ENCODE data around the gene DVL2.
A peak's percentile ranks its signal among the peaks of the same experiment; 100 is the strongest.
"Not testable (repeated sequence)": the region's sequence is repeated elsewhere in the genome, so short reads cannot be mapped to it uniquely, and the experiment has no call there.

Gene DVL2

DNA sequence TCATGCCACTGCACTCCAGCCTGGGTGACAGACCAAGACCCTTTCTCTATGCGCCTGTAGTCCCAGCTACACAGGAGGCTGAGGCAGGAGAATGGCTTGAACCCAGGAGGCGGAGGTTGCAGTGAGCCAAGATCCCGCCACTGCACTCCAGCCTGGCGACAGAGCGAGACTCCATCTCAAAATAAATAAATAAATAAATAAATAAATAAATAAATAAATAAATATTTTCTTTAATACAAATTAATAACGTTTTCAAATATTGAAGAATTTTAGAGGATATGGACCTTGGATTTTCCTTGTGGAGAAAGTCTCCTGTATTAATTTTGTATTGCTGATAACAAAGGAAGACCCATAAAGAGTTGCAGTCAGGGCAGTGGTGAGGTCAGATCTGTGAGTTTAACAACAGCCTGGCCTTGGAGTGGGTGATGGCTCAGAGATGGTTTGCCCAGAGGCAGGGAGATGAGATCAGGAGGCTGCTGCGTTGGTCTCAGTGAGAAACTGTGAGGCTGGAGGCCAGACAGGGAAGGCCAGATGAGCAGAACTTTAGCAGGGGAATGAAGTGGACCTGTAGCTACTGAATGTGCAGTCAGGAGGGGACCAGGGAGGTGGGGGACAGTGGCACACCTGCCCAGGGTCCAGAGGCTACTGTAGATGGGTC is 50.8 kb downstream of the DVL2 start:
- TF ChIP-seq, protein P1, sequence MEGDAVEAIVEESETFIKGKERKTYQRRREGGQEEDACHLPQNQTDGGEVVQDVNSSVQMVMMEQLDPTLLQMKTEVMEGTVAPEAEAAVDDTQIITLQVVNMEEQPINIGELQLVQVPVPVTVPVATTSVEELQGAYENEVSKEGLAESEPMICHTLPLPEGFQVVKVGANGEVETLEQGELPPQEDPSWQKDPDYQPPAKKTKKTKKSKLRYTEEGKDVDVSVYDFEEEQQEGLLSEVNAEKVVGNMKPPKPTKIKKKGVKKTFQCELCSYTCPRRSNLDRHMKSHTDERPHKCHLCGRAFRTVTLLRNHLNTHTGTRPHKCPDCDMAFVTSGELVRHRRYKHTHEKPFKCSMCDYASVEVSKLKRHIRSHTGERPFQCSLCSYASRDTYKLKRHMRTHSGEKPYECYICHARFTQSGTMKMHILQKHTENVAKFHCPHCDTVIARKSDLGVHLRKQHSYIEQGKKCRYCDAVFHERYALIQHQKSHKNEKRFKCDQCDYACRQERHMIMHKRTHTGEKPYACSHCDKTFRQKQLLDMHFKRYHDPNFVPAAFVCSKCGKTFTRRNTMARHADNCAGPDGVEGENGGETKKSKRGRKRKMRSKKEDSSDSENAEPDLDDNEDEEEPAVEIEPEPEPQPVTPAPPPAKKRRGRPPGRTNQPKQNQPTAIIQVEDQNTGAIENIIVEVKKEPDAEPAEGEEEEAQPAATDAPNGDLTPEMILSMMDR (IDR thresholded peaks at IDR 0.05), result no peak
- no peak for DNase-seq (ENCODE audit: low spot score)
- Histone ChIP-seq H3K4me3 (no peak overlapping the region), H3K27ac (no peak overlapping the region)

DNA sequence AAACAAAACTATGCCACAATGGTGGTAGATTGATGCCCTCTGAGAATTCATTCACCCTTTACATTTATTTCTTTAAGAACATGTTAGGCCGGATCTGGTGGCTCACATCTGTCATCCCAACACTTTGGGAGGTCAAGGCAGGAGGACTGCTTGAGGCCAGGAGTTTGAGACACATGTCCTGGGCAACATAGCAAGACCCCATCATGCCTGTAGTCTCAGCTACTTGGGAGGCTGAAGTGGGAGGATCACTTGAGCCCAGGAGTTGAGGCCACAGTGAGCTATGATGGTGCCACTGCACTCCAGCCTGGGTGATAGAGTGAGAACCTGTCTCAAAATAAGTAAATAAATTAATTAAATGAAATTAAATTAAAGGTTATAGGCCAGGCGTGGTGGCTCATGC is 52.2 kb downstream of the DVL2 start:
- H3K27ac ChIP-seq; H3K4me3 ChIP-seq; DNase-seq (ENCODE audit: low spot score): not testable (repeated sequence)

DNA sequence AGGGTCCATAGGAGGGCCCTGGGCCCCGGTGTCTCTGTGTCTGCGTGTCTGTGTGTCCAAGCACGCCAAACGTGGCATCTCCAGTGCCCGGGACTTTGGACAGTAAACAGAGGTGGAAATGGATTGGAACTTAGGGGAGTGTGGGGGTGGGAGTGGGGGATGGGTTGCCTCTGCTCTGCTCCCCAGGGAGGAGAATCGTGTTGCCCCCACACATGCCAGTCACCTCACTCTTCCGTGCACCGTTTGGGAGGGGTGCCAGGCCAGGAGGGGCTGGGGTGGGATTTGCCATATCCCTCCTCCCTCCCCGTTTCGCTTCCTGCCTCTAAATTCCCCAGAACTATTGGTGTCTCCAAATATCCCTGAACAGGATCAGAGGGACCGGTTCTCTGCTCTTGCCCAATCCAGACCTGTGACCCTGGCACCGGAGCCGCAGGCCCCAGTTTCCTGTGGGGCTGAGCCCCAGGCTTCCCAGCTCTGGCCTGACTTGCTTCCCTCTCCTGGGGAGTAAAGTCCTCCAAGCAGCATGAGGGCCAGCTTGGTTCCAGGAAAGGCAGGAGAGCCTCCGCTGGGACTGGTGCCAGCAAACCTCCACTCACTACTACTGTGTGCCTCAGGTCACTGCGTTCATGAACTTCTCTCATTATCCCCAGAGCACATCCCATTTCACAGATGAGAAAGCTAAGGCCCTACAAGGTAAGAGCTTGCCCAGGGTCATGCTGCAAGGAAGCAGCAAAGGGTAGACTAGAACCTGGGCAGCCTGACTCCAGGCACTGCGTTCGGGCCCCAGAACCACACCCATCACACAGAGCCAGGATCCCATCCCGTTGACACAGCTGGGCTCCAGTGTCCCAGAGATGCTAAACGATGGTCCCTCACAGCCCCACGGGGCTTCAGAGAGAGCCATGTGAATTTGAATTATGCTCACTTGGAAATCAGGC is 54.7 kb downstream of the DVL2 start, which contains the start of gene ASGR1:
Gene ASGR1, minus strand, starts transcription at position 54 of the 938 bp plus-strand sequence. CDS start 807 bp downstream, outside the sequence.
- Histone ChIP-seq H3K27ac (no peak within 1 kb of the TSS), H3K4me3 (no peak within 1 kb of the TSS)
- DNase-seq (ENCODE audit: low spot score), result no peak
- TF ChIP-seq, protein P1 (IDR thresholded peaks at IDR 0.05), result no peak

DNA sequence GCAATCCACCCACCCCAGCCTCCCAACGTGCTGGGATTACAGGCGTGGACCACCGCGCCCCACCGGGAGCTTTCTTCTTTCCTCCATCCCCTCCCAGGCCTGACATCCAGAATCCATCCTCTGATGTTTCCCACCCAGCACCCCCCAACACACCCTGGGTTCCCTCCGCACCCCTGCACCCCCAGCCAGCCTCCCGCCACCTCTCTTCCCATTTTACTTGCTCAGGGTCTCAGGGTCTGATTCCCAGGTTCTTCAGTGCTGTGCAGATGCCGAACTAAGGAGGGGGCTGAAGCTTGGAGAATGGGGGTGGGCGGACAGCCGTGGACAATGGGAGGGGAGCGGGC is 55.4 kb downstream of the DVL2 start:
- TF ChIP-seq, protein P1 (IDR thresholded peaks at IDR 0.05), result no peak
- no peak for DNase-seq (ENCODE audit: low spot score)
- Histone ChIP-seq H3K4me3 (no peak overlapping the region), H3K27ac (no peak overlapping the region)

DNA sequence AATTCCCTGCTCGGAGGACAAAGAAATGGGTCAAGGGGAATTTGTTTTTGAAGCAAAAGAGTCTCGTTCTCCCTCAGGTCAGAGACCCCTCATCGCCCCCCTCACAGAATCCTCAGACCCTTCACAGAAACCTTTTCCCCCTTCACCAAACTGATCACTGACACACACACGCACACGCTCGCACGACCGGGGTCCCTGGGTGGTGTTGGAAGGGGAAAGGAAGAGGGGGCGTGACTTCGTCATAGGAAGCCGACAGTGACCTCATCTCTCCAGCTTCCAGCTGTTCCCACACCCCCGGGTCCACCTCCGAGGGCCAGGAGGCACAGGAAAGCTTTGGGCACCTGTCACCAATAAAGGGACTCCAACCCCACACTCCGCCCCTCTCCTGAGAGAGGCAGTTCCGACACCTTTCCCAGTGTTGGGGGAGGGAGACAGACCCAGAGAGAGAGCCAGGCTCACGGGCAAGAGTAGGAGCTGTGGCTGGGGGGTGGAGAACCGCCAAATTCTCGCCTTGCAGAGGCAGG is 56.3 kb downstream of the DVL2 start:
- TF ChIP-seq, protein P1 (IDR thresholded peaks at IDR 0.05), result no peak
- DNase-seq (ENCODE audit: low spot score), result no peak
- Histone ChIP-seq H3K4me3 (peak overlapping the region; percentile 60), H3K27ac (no peak overlapping the region)

DNA sequence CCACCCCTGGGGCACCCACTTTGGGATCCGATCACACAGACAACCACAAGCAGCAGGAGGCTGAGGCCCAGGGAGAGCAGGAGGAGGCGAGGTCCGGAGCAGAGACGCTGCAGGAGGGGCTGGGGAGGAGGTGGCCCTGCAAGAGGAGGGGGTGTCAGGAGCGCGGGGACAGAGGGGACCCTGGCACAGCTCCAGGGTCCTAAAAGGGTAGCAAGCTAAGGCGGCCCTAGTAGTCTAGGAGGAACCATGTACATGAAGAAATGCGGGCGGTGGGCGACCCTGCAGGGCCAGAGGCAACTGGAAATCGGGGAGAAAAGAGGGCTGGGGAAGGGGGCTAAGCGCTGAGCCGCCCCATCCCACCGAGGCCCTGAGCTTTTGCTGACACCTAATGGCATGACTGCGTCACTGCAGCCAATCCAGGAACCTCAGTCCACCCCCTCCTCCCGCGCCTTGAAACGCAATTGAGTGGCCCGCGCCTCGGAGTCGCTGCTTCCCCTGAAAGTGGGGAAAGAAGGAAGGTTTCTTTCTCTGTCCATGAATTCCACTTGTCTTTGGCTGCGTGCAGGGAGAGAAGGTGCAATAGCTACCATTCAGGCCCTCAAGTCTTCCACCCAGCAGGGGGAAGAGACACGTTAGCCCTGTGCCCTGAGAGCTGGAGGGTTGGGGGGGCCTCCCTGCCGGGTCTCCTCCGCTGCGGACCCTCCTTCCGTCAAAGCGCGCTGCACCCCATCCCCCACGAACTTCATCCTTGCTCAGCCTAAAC is 56.9 kb downstream of the DVL2 start:
- H3K4me3 ChIP-seq, result peak overlapping the region; percentile 60
- TF ChIP-seq, protein P1 (IDR thresholded peaks at IDR 0.05), result peak; percentile 79
- no peak for DNase-seq (ENCODE audit: low spot score)
- no peak overlapping the region for H3K27ac ChIP-seq

DNA sequence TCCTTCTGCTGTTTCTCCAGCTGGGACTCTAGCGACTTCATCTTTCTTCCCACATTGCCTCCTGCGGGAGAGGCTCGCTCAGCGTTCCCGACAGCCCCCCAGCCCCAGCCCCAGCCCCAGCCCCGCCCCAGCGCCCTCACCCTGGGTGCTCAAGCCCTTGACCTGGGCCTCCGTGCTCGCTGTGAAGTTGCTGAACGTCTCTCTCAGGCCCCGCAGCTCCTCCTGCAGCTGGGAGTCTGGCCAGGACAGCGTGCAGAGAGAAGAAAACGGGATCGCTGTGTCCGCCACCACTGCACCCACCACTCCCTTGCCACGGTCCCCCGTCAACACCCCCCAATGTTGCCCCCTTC is 57.5 kb downstream of the DVL2 start:
- no peak for DNase-seq (ENCODE audit: low spot score)
- TF ChIP-seq, protein P1 (IDR thresholded peaks at IDR 0.05), result no peak
- H3K4me3 ChIP-seq, result peak overlapping the region; percentile 60
- H3K27ac ChIP-seq, result no peak overlapping the region

Data from coronary artery (tissue), 2 donors.